Activated CD8-positive, alpha-beta T cell treated with anti-CD3 and anti-CD28 coated beads for 36 hours (primary cell): Measurements from ENCODE around the gene KCNAB1. TPM values are rescaled to one million over a fixed set of nuclear protein-coding genes. Genes with fewer than 3 reads are reported as not detected.
A peak's percentile ranks its signal among the peaks of the same experiment; 100 is the strongest.

Experiments used
- ATAC-seq: fragments of 200-7000 bp; cut with Tn5 transposase; one replicate; pipeline ENCODE4 v1.10.0; 2021; ENCODE audit warnings: mild to moderate bottlenecking, moderate library complexity
- CTCF ChIA-PET: fragments of 350-600 bp; sonication (Branson Sonifier 250); formaldehyde crosslinking; loops from one replicate; lab custom pipeline; 2021; ENCODE audit warnings: antibody characterized with exemption; lab: Charles Lee
- POLR2A ChIA-PET: fragments of 350-600 bp; sonication (Branson Sonifier 250); formaldehyde crosslinking; loops from one replicate; lab custom pipeline; 2021; ENCODE audit warnings: antibody characterized with exemption; lab: Charles Lee
- DNase-seq: peaks from one replicate; pipeline ENCODE4 v3.0.0-alpha.2; 2020
- H3K27ac Mint-ChIP-seq: one replicate; pipeline ENCODE4 v1.8.0; 2021; ENCODE audit warnings: mild to moderate bottlenecking, mixed read lengths
- H3K27me3 Mint-ChIP-seq: one replicate; pipeline ENCODE4 v1.8.0; 2021; ENCODE audit warnings: mixed read lengths
- H3K36me3 Mint-ChIP-seq: one replicate; pipeline ENCODE4 v1.8.0; 2021; ENCODE audit warnings: low read depth, mixed read lengths
- H3K4me1 Mint-ChIP-seq: one replicate; pipeline ENCODE4 v1.8.0; 2021; ENCODE audit warnings: low read depth, mixed read lengths
- H3K4me3 Mint-ChIP-seq: one replicate; pipeline ENCODE4 v1.8.0; 2021; ENCODE audit warnings: mild to moderate bottlenecking, moderate library complexity, mixed read lengths
- H3K9me3 Mint-ChIP-seq: one replicate; pipeline ENCODE4 v1.8.0; 2021; ENCODE audit warnings: mixed read lengths
- CTCF ChIP-seq: fragments of 200-600 bp; IDR thresholded peaks from one replicate; pipeline ENCODE4 v1.8.0; 2022; ENCODE audit warnings: antibody characterized with exemption, mild to moderate bottlenecking
- intact Hi-C: fragments of 100-400 bp; cut with micrococcal nuclease; formaldehyde crosslinking; loops from one replicate; pipeline ENCODE4 v1.10.0; 2022
- total RNA-seq, 2 experiments: library from RNA; stranded (reverse); gene quantifications; one replicate each; pipeline ENCODE4 v1.2.3, GENCODE V29; 2021

KCNAB1 gene
- total RNA-seq, 2 experiments from 2014 or later = not detected

- H3K27ac Mint-ChIP-seq = peak overlapping the region; percentile 95
- intact Hi-C loops = loop anchor here (2.0 to 10.0 kb wide), 3 partner anchors 121 to 531 kb away; partner anchors contain the start of gene TIPARP
- peaks cover 44% of the 10 kb centered on the region for H3K36me3 Mint-ChIP-seq
- no peaks in the 10 kb centered on the region for H3K27me3 Mint-ChIP-seq
- no peaks in the 10 kb centered on the region for H3K9me3 Mint-ChIP-seq
- no peak for TF ChIP-seq CTCF
- CTCF ChIA-PET = interaction anchor here (1.3 to 3.6 kb wide), 7 partner anchors 11 to 621 kb away, joined by 3 to 28 read pairs (median 5); partner anchors contain the start of gene TIPARP
- H3K4me1 Mint-ChIP-seq = peaks cover 40% of the 10 kb centered on the region
- DNase-seq (no peak), ATAC-seq (no peak)
- POLR2A ChIA-PET = interaction anchor here (0.9 to 2.8 kb wide), 11 partner anchors 10 to 603 kb away, joined by 3 to 29 read pairs (median 4); partner anchors contain the start of gene TIPARP
- peak overlapping the region; percentile 94 for H3K4me3 Mint-ChIP-seq
Measured at GRCh38 chr3:156553705-156554356, 433.5 kb downstream of the KCNAB1 start.

GRCh38 chr3:156554515-156554841, 434.1 kb downstream of the KCNAB1 start:
- DNase-seq (no peak), ATAC-seq (no peak)
- TF ChIP-seq CTCF = no peak
- ChIA-PET POLR2A (interaction anchor here (0.6 to 2.8 kb wide), 17 partner anchors 8 to 621 kb away, joined by 3 to 29 read pairs (median 4); partner anchors contain the start of gene TIPARP), CTCF (interaction anchor here (0.9 to 3.6 kb wide), 15 partner anchors 12 to 620 kb away, joined by 3 to 28 read pairs (median 4); partner anchors contain the start of gene TIPARP)
- Mint-ChIP-seq H3K4me3 (peak overlapping the region; percentile 94), H3K4me1 (peaks cover 39% of the 10 kb centered on the region), H3K27me3 (no peaks in the 10 kb centered on the region), H3K27ac (peak overlapping the region; percentile 95), H3K36me3 (peaks cover 40% of the 10 kb centered on the region), H3K9me3 (no peaks in the 10 kb centered on the region)
- intact Hi-C loops = loop anchor here (2.0 to 10.0 kb wide), 3 partner anchors 120 to 530 kb away; partner anchors contain the start of gene TIPARP

GRCh38 chr3:156554842-156555687, 434.7 kb downstream of the KCNAB1 start, which contains the start of gene SSR3:
SSR3 (minus strand) TSS chr3:156555117; CDS start chr3:156555089, 28 bp downstream.
- H3K27me3 Mint-ChIP-seq = no peaks in the 10 kb centered on the region
- peaks cover 39% of the 10 kb centered on the region for H3K36me3 Mint-ChIP-seq
- ATAC-seq (peak; percentile 100), DNase-seq (peak; percentile 100)
- intact Hi-C loops = loop anchor here (2.0 to 10.0 kb wide), 3 partner anchors 120 to 530 kb away; partner anchors contain the start of gene TIPARP
- ChIA-PET CTCF (interaction anchor here (0.6 to 3.6 kb wide), 19 partner anchors 9 to 620 kb away, joined by 3 to 28 read pairs (median 4); partner anchors contain the start of gene TIPARP), POLR2A (interaction anchor here (0.6 to 2.8 kb wide), 18 partner anchors 8 to 620 kb away, joined by 3 to 29 read pairs (median 5); partner anchors contain the start of genes CCNL1 and TIPARP)
- H3K27ac Mint-ChIP-seq = peak within 1 kb of the TSS; percentile 95
- peak within 1 kb of the TSS; percentile 94 for H3K4me3 Mint-ChIP-seq
- no peak for TF ChIP-seq CTCF
- H3K4me1 Mint-ChIP-seq = peaks cover 39% of the 10 kb centered on the region
- no peaks in the 10 kb centered on the region for H3K9me3 Mint-ChIP-seq

GRCh38 chr3:156558389-156558788, 438.0 kb downstream of the KCNAB1 start:
- CTCF ChIA-PET = interaction anchor here (1.0 to 1.1 kb wide), 2 partner anchors 10 to 11 kb away, joined by 4 read pairs; no protein-coding TSS in a partner anchor

More at GRCh38 chr3:156558389-156558788, 438.0 kb downstream of the KCNAB1 start:
- ATAC-seq (no peak), DNase-seq (no peak)
- no peak for TF ChIP-seq CTCF
- H3K27ac Mint-ChIP-seq = no peak overlapping the region
- intact Hi-C loops = loop anchor here (10.0 kb wide), 2 partner anchors 256 to 526 kb away; no protein-coding TSS in a partner anchor
- no peaks in the 10 kb centered on the region for H3K9me3 Mint-ChIP-seq
- peaks cover 7% of the 10 kb centered on the region for H3K27me3 Mint-ChIP-seq
- H3K36me3 Mint-ChIP-seq = peaks cover 8% of the 10 kb centered on the region
- H3K4me3 Mint-ChIP-seq = no peak overlapping the region
- POLR2A ChIA-PET = no interaction called here
- peaks cover 8% of the 10 kb centered on the region for H3K4me1 Mint-ChIP-seq
